ENCODE measurements around the gene OPTN.

Gene OPTN

GRCh38 chr10:13062803-13063202, 37.2 kb upstream of the OPTN start:
- Mint-ChIP-seq H3K4me3 (no peak overlapping the region), H3K27ac (no peak overlapping the region), H3K9me3 (peaks cover 8% of the 10 kb centered on the region), H3K4me1 (no peaks in the 10 kb centered on the region), H3K27me3 (ENCODE audit: low read depth, poor library complexity) (no peaks in the 10 kb centered on the region), H3K36me3 (ENCODE audit: low read depth) (no peaks in the 10 kb centered on the region)
- no peak for DNase-seq
- no peak for TF ChIP-seq CTCF (IDR thresholded peaks at IDR 0.05)

- no peak for TF ChIP-seq CTCF (IDR thresholded peaks at IDR 0.05)
- Mint-ChIP-seq H3K4me3 (no peak overlapping the region), H3K27ac (no peak overlapping the region), H3K27me3 (ENCODE audit: low read depth, poor library complexity) (no peaks in the 10 kb centered on the region), H3K4me1 (no peaks in the 10 kb centered on the region), H3K9me3 (peaks cover 33% of the 10 kb centered on the region), H3K36me3 (ENCODE audit: low read depth) (peaks cover 5% of the 10 kb centered on the region)
- DNase-seq = no peak
Measured at GRCh38 chr10:13066527-13066926, 33.4 kb upstream of the OPTN start.

GRCh38 chr10:13067431-13067830, 32.5 kb upstream of the OPTN start:
- DNase-seq = no peak
- H3K36me3 Mint-ChIP-seq (ENCODE audit: low read depth) = peaks cover 5% of the 10 kb centered on the region
- H3K27me3 Mint-ChIP-seq (ENCODE audit: low read depth, poor library complexity) = peaks cover 5% of the 10 kb centered on the region
- no peak overlapping the region for H3K4me3 Mint-ChIP-seq
- TF ChIP-seq CTCF (IDR thresholded peaks at IDR 0.05) = no peak
- H3K4me1 Mint-ChIP-seq = no peaks in the 10 kb centered on the region
- H3K27ac Mint-ChIP-seq = no peak overlapping the region
- H3K9me3 Mint-ChIP-seq = peaks cover 39% of the 10 kb centered on the region

GRCh38 chr10:13068071-13068470, 31.9 kb upstream of the OPTN start:
- no peak overlapping the region for H3K27ac Mint-ChIP-seq
- no peak overlapping the region for H3K4me3 Mint-ChIP-seq
- TF ChIP-seq CTCF (IDR thresholded peaks at IDR 0.05) = no peak
- no peaks in the 10 kb centered on the region for H3K4me1 Mint-ChIP-seq
- DNase-seq = no peak
- peaks cover 5% of the 10 kb centered on the region for H3K27me3 Mint-ChIP-seq (ENCODE audit: low read depth, poor library complexity)
- H3K36me3 Mint-ChIP-seq (ENCODE audit: low read depth) = peaks cover 5% of the 10 kb centered on the region
- H3K9me3 Mint-ChIP-seq = peaks cover 36% of the 10 kb centered on the region

- Mint-ChIP-seq H3K9me3 (peaks cover 32% of the 10 kb centered on the region), H3K4me3 (no peak overlapping the region), H3K27ac (no peak overlapping the region), H3K4me1 (no peaks in the 10 kb centered on the region), H3K27me3 (ENCODE audit: low read depth, poor library complexity) (peaks cover 5% of the 10 kb centered on the region), H3K36me3 (ENCODE audit: low read depth) (peaks cover 5% of the 10 kb centered on the region)
- DNase-seq = no peak
- no peak for TF ChIP-seq CTCF (IDR thresholded peaks at IDR 0.05)
Measured at GRCh38 chr10:13068484-13068883, 31.5 kb upstream of the OPTN start.

GRCh38 chr10:13072339-13072738, 27.6 kb upstream of the OPTN start:
- Mint-ChIP-seq H3K27ac (no peak overlapping the region), H3K4me3 (no peak overlapping the region), H3K9me3 (peaks cover 36% of the 10 kb centered on the region), H3K4me1 (no peaks in the 10 kb centered on the region), H3K36me3 (ENCODE audit: low read depth) (peaks cover 5% of the 10 kb centered on the region), H3K27me3 (ENCODE audit: low read depth, poor library complexity) (peaks cover 13% of the 10 kb centered on the region)
- TF ChIP-seq CTCF (IDR thresholded peaks at IDR 0.05) = no peak
- no peak for DNase-seq
